GM21619 (cell line): Measurements from ENCODE around the gene SELENOO.
"Not testable (repeated sequence)": the region's sequence is repeated elsewhere in the genome, so short reads cannot be mapped to it uniquely, and the experiment has no call there.

ENCODE experiments used
- ATAC-seq: cut with Tn5 transposase; IDR thresholded peaks from one replicate; pipeline ENCODE4 v1.9.1; 2021; ENCODE audit not compliant: unreplicated experiment

Gene SELENOO

DNA sequence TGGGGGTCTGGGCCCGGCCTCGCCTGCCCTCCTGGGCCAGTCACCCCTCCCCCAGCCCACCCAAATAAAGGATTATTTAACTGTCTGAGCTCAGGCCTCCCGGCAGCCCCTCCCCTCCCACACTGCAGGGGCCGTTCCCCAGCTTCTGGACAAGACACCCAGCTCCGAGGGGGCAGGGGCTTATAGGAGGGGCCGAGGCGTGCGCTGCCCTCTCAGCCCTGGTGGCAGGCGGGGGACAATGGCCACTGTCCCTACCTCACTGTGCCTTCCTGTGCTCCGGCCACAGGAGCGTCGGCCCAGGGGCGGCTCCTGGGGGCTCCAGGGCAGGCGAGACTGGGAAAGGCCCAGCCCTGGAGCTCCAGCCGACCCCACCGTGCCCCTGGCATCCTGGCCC lies 2.2 kb upstream of the SELENOO start:
- no peak for ATAC-seq

DNA sequence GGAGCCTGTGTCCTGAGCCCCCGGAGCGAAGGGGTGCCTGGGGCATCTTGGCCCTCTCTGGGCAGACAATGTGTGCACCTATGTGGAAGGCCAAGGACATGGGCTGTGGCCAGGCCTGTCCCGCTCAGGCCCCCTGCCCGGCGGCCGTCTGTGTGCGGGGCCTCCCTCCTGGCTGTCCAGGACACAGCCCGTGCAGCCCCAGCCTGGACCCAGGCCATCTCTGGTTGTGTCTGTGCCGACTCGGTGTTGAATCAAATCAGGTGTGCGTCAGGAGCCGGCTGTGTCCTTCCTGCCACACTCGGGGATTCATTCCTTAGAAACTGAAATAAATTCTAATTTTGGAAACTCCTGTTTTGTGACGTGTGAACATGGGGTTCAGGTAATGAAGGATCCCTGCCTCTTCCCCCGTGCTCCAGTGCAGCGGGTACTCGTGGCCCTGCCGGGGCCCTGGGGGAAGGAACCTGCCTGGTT lies 1.5 kb upstream of the SELENOO start:
- no peak for ATAC-seq

DNA sequence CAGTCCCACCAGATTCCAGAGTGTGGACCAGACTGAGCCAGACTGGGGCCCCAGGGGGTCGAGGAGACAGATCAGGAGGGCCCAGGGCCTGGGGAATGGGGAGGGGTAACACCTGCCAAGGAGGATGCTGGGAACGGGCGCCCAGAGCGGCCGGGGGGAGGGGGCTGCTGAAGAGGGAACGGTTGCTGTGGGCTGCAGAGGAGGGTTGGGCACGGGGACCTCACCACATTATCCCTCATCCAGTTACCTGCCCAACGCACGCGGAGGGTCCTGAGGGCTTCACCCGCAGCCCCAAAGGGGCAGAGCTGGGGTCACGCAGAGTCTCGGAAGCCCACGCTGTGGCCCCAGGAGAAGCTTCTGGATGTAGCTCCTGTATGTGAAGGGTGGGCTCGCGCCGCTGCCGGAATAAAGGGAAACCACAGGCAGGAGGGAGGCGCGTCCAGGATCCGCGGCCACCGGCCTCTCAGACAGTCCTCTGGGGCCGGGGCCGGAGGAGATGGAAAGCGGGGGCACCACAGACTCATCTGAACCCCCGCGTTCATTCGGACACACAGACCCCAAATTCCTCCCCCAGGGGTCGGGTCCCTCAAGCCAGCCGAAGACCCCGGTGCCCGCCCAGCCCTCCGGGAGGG lies 866 bp upstream of the SELENOO start:
- peak; percentile 8 for ATAC-seq

DNA sequence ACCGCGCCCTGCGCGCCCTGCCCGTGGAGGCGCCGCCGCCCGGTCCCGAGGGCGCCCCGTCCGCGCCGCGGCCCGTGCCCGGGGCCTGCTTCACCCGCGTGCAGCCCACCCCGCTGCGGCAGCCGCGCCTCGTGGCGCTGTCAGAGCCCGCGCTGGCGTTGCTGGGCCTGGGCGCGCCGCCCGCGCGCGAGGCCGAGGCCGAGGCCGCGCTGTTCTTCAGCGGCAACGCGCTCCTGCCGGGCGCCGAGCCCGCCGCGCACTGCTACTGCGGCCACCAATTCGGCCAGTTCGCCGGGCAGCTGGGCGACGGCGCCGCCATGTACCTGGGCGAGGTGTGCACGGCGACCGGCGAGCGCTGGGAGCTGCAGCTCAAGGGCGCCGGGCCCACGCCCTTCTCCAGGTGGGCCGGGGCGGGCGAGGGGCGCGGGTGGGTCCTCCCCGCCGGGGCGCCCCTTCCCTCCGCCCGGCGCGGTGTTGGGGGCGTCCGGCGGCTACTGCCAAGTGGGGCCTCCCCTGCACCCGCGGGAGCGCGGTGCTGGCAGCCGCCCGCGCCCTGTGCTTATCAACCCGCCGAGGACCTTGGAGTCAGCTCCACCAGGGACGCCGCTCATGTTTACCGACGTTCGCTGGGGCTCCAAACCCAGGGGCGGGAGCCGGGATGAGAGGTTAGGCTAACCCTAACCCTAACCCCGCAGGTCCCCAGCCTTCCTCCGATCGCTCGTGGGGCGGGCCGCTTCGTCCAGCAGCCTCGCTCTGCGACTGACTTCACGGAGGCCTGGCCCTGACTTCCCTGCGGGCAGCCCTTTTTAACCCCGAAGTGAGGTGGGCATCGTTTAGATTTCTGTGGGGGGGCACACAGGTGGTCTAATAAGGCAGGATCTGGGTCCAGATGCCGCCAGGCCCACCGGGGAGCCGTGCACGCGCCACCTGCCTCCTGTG lies 649 bp downstream of the SELENOO start:
- peak; percentile 23 for ATAC-seq

DNA sequence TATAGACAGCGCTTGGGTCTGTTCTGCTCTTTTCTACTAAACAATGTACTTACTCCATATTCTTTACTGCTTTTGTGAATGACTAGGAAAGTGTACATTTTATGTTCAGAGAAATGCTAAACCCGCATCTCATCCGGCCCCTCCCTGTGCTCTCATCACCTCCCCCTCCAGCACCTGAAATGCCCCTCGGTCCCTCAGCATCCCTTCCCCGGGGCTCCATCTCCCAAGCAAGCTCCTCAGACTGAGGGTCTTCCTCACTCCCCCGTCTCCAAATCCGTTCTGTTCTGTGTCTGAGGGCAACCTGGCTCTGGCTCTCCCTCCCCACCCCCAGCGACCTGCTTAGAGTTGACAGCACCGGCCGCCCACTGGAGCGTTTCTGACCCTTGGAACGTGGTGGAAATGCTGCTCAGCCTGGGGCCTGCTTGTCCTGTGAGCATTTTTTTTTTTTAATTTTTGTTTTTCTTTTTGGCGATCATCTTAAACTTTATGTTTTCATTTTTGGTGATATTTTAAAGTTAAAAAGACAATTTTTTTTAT lies 1.4 kb downstream of the SELENOO start:
- ATAC-seq, result no peak

DNA sequence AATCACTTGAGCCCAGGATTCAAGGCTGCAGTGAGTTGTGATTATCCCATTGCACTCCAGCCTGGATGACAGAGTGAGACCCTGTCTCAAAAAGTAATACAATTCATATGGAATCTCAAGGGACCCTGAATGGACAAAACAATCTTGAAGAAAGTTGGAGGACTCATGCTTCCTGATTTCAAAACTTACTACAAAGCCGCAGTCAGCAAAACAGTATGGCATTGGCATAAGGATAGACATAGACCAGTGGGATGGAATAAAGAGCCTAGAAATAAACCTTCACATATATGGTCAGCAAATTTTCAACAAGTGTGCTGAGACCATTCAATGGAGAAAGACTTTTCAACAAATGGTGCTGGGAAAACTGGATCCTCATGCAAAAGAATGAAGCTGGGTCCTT lies 2.5 kb downstream of the SELENOO start:
- no peak for ATAC-seq

DNA sequence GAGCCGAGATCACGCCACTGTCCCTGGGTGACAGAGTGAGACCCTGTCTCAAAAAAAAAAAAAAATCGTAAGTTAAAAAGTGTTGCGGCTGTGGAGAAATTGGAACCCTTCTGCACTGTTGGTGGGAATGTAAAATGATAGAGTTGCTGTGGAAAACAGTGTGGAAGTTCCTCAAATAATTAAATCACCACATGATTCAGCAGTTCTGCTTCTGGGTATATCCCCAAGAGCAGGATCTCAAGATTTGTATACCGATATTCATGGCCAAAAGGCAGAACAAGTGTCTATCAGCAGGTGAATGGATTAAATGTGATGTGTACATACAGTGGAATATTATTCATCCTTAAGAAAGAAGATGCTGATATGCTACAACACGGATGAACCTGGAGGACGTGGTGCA lies 3.8 kb downstream of the SELENOO start:
- no peak for ATAC-seq

DNA sequence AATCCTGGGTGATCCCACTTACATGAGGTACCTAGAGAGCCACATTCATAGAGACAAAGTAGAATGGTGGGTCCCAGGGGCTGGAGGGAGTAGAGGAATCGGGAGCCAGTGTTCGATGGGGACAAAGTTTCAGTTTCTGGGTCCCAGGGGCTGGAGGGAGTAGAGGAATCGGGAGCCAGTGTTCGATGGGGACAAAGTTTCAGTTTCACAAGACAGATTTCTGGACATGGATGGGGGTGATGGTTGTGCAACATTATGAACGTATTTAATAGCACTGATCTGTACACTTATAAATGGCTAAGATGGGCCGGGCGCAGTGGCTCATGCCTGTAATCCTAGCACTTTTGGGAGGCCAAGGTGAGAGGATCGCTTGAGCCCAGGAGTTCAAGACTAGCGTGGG lies 4.2 kb downstream of the SELENOO start:
- not testable (repeated sequence) for ATAC-seq

DNA sequence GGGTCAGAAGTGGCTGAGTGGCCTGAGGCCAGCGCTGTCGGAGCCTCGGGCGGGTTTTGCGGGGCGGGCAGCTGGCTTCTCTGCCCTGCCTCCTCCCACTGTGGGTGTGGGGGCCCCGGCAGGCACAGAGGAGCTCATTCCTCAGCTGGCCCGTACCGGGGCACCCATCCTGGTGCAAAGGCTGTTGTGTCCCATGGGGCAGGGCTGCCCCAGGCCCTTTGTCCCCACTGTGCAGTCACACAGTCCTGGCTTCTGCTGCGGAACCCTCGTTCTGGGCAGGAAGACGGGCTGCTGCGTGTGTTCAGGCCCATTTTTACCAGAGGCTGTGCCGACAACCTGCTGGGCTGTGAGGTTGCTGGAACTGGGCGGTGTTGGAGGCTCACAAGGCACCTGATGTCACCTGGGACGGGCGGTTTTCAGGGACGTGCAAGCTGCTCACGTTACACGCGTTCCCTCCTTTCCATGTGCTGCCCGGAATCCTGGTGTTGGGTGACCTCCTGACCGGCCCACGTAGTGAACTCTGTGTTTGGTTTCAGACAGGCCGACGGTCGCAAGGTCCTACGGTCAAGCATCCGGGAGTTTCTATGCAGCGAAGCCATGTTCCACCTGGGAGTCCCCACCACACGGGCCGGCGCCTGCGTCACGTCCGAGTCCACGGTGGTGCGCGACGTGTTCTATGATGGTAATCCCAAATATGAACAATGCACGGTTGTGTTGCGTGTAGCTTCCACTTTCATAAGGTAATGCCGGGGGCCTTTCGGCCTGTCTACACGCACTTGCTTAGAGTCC lies 5.2 kb downstream of the SELENOO start:
- ATAC-seq, result no peak

DNA sequence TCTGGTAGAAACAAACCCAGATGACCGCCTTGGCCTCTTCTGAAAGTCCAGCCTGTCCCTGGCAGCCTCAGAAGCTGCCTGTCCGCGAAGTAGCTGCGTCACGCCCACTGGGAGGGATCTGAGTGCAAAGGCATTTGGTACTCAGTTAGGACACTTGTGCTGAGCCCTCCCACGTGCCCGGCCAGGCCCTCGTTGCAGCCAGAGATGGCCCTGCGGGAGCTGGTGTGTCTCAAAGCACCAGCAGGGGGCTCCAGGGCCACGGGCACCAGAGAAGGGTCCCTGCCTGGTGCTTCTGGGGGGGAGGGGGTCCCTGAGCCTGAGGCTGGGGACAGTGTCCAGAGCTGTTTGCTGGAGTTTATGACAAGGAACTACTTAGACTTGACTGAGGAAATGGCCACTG lies 5.8 kb downstream of the SELENOO start:
- ATAC-seq, result no peak

DNA sequence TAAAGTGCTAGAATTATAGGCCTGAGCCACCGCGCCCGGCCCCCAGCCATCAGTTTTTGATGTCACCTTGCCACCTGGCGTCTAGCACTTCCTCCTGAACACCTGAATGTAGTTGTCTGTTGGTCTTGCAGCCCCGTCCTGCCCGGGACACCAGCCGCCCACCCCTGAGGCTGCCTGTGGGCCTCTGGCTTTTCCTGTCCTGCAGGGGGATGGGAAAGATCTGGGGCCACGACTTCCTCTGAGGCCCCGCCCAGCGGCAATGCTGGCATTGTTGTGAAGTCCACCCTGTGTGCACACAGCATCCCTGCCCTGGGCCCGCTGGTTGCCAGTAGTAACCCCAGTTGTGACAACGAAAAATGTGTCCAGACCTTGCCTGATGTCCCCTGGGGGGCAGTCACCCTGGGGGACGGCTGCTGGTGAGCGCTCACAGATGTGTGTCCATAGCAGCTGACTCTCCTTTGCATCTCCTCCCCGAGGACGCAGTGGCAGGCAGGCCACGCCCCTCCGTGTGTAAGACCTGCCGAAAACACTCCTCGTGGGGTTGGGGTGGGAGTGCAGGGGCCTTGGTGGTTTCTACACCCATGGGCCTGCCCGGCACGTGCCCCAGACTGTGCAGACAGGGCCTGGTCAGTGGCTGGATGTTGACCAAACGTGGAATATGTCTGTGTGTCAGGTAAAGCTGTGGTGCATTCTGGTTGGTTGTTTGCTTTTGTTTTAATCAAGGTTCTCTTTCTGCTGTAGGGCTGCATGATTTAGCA lies 6.8 kb downstream of the SELENOO start:
- no peak for ATAC-seq

DNA sequence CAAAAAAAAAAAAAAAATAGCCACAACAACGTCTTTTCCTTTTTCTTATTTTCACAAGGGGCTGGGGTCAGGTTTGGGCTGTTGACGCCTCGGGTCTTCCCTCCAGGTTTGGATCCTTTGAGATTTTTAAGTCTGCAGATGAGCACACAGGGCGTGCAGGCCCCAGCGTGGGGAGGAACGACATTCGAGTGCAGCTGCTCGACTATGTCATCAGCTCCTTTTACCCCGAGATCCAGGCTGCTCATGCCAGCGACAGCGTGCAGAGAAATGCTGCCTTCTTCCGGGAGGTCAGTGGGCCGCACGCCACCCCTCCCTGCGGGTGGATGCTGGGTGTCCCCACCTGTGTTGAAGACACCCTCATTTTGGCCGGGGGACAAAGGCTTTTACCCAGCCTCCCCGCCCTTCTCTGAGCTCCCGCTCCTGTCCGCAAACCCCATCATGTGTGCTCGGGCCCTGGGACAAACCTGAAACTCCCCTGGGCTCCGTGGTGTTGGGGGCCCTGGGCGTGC lies 7.7 kb downstream of the SELENOO start:
- ATAC-seq, result no peak

DNA sequence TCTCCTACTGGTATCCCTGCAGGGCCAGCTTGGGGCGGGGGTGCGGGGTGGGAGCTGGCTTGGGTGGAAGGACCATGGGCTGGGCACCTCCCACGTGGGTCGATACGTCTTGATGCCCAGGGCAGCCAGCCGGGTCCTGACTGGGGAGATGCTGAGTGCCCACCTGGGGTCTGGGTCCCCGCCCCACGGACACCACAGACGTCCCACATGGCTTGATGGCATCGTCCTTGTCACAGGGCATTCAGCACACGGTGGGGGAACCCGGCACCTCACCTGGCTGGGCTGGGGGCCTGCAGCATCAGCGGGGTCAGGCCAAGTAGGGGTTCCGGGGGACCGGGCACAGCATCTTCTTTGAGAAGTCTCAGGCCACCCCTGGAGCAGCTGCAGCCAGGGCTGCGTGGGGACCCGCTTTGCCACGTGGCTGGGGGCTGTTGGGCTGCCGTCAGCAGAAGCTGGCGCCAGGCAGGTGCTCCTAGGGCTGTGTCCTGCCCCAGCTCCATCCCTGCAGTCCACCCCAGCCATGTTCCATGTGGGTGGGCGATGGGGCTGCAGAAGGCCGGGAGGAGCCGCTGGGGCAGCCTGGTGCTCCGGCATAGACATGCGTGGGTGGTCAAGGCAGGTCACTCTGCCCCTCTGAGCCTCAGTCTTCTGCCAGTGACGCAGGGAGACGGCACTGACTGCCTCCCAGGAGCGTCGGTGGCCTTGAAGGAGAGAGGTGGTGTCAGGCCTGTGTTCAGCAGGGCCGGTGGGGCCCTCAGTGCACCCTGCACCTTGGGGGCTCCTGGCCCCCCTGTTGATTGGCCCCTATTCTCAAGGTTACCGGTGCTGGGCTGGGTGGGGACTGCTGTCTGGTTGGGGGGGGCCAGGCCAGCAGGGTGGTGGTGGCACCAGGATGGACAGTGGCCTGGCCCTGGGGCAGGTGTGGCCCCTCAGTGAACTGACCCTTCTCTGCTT lies 8.4 kb downstream of the SELENOO start:
- no peak for ATAC-seq

DNA sequence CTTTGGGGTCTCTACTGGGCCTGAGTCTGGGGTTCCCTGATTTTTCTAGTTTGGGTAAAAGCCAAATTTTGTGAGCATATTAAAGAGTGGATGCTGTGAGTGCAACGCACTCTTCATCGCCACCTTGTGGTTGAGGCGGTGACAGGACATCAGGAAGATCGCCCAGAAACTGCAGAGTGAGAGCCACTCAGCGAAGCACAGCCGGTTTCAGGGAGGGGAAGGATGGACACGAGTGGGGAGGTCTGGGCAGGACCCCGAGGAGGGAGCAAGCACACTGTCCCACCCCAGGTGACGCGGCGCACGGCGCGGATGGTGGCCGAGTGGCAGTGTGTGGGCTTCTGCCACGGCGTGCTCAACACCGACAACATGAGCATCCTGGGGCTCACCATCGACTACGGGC lies 9.1 kb downstream of the SELENOO start:
- no peak for ATAC-seq

DNA sequence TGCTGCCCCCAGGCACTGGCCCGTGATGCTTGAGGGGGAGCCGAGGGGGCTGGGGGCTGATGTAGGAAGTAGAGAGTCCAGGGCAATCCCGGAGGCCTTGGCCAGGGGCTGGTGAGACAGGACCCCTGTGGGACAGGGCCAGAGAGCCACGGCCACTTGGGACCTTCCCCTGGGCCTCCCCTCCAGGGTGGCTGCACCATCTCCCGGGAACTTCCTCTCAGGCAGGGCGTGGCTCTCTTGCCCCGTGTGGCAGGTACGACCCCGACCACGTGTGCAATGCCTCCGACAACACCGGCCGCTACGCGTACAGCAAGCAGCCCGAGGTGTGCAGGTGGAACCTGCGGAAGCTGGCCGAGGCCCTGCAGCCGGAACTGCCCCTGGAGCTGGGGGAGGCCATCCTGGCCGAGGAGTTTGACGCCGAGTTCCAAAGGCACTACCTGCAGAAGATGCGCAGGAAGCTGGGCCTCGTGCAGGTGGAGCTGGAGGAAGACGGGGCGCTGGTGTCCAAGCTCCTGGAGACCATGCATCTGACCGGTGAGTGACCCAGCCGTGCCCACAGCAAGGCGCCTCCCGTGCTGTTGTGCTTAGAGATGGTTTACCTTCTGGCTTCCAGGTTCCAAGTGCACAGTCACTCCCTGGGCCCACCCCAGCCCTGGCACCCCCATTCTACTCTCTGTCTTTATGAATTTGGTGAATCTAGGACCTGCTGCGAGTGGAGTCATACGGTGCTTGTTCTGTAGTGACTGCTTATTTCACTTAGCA lies 9.7 kb downstream of the SELENOO start:
- no peak for ATAC-seq

DNA sequence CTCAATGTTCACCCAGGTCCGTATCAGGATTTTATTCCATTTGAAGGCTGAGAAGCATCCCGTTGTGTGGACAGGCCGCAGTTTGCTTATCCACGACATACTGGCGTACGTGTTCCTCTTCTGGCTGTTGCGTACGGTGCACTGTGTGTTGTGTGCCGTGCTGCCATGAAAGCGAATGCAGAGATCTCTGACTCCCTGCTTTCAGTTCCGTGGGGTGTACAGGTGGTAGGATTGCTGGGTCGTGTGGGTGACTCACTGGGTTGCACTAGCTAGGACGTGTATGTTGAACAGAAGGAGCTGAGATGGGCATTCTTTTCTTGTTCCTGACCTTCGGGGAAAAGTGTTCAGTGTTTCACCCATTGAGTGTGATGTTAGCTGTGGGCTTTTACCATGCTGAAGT lies 10.3 kb downstream of the SELENOO start:
- no peak for ATAC-seq

DNA sequence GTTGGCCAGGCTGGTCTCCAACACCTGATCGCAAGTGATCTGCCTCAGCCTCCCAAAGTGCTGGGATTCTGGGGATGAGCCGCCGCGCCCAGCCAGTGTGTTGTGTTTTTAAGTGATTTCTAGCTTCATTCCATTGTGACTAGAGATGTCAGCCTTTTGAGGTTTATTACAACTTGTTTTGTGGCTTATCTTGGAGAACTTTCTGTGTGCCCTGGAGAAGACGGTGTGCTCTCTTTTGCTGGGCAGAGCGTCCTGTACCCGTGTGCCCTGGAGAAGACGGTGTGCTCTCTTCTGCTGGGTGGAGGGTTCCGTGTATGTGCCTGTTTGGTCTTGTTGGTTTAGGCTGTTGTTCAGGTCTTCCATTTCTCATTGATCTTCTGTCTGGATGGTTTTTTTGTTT lies 12.5 kb downstream of the SELENOO start:
- ATAC-seq, result no peak

DNA sequence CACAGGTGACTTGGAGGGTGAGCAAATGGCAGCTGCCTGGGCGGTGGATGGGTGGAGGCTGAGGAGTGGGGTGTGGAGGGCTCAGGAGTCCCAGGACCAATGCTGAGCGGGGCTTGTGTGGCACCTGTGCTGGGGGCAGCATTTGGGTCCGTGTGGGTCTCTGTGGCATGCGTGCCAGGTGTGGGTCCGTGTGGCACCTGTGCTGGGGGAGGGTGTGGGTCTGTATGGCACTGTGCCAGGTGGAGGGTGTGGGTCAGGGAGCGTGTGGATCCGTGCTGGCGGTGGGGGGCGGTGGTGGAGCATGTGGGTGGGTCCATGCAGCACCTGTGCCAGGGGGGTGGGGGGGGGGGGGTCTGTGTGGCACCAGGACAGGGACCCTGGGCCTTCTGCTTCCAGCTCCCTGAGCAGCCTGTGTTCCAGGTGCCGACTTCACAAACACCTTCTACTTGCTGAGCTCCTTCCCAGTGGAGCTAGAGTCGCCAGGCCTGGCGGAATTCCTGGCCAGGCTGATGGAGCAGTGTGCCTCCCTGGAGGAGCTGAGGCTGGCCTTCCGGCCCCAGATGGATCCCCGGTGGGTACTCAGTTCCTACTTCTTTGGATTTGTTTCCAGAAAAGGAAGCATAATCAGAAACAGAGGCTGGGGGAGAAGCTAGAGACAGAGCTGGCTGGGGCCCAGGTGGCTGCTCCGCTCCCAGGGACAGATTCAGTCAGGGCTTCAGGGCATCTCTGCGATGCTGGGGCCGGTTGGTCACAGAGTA lies 14.7 kb downstream of the SELENOO start:
- no peak for ATAC-seq
